C1 segment of cervical spinal cord (tissue), 14 donors: ENCODE results near the gene RAB40C.

Experiments used
- DNase-seq, 14 donors: peaks; one replicate each; lab custom pipeline; 2025; lab: John Stamatoyannopoulos, UW

RAB40C gene

DNA sequence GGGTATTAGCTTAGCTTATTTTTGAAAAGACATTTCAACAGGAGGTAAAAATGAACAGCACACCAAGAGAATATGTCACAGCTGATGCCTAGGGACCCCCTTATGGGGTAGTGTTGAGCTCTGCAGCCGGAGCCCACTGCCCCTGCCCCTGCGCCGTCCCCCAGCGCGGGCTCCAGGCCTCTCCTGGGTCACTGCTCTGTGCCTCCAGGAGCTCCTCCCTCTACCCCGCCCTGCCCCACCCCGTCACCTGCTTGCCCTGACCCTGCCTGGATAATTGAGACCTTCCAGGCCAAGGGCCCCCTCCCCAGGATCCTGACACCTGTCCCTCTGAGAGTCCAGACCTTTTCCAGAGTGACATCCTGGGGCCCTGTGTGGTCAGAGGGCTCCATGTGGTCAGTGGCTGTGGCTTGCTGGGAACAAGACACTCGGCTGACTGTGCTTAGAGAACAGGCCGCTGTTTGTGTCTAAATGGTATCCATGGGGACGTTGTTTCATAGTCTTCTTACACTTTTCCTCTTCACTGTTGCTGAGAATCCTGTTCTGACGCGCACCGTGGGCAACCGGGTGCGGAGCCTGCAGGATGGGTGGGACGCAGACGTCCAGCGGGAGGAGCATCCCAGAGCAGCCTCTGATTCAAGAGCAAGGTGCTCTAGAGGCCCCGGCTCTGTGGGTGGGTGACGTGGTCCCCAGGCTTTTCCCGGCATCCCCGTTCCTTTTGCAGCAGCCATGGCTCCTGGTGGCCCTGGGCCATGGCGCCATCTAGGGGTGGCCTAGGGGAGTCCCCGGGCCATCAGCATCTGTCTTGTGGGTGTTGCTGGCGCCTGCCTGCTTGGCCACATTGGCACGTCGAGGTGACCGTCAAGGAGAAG lies 20.9 kb downstream of the RAB40C start:
- peak in 10 of 14 donors; percentile 5 to 92 (median 47) for DNase-seq

DNA sequence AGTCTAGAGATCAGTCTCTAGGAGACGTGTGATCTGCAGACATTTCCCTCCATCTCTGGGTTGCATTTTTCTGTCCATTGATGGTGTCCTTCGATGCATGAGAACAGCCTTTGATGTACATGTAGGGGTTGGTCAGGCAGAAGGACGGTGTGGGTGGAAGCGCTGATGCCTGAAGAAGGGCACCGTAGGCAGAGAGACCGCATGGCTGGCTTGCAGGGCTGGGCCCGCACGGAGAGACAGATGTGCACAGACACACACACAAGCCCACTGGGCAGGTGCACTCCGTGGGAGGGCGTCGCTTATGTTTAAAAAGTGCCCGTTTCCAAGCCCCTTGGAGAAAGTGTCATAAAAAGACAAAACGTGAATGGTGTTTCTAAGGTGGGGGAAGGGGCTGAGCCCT lies 25.3 kb downstream of the RAB40C start:
- DNase-seq, result no peak

DNA sequence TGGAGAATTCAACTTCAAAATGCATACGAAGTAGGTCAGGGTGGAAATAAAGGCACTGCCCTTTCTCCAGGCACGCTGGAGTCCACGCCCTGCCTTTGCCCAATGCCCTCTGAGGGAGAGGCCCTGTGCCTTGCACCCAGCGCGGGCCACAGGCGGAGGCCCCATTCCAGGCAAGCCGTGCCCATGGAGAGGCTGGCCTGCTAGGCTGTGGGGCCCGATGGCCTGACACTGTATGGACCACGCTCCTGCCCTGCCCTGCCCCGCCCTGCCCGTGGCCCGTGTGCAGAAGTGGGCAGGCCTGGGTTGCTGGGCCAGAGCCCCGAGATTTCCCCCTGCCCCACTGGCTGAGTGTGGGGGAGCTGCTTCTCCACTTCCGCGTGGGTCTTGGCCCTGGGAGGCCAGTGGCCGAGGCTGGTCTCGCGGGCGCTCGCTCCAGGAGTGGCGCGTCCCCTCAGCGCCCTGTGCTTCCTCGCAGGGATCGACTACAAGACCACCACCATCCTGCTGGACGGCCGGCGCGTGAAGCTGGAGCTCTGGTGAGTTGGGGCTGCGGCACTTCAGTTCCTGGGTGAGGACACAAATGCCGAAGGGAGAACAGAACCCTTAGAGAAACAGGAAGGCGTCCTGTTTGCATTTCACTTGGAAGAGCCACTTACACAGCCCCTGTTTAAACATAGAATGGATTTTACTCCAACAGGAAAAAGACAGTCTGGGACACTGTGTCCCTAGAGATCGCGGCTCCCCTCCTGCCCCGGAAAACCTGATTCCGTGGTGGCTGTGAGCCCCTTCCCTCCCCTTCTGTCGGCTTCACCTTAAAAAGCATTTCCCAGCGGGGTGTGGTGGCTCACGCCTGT lies 27.1 kb downstream of the RAB40C start:
- no peak for DNase-seq

DNA sequence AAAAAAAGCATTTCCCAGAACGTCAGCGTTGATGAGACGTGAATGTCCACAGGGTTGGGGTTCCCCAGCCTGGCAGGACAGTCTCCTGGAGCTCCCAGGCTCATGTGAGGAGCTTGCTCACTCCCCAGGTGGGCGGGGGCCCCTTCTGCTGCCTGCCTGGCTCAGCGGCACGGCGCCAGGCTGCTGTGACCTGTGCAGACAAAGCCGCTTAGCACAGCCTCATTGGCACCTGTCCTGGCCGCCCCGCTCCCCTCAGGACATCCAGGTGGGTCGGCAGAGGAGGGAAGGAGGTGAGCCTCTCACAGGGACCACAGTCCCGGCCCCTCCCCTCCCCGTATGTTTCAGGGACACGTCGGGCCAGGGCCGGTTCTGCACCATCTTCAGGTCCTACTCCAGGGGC lies 28.0 kb downstream of the RAB40C start:
- no peak for DNase-seq

DNA sequence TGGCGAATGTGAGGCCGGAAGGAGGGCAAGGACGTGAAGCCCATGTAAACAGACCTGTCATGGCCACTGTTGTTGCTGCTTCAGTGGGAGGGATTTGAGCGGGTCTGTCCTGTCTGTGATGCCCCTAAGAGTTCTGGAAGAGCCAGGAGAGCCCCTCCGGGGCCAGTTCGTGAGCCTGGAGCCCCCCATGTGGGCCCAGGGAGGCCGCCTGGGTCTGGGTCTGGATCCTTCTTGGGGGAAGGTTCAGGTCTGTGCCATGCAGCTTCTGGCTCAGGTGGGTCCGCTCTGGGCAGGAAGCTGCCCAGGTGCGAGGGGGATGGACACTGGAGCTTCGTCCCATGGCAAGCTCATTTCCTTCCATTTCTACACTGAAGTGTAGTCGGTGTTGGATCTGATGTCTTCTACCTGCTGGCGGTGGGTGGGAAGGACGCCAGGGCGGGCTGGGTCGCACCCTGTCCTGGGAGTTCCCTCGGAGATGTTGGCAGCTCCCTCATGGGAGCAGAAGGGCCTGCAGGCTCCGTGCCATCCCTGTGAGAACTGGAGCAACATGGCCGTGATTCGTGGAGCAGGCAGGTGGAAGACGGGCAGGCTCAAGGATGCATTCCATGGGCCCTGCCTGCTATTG lies 29.7 kb downstream of the RAB40C start:
- peak in 1 of 14 donors; percentile 91 for DNase-seq

DNA sequence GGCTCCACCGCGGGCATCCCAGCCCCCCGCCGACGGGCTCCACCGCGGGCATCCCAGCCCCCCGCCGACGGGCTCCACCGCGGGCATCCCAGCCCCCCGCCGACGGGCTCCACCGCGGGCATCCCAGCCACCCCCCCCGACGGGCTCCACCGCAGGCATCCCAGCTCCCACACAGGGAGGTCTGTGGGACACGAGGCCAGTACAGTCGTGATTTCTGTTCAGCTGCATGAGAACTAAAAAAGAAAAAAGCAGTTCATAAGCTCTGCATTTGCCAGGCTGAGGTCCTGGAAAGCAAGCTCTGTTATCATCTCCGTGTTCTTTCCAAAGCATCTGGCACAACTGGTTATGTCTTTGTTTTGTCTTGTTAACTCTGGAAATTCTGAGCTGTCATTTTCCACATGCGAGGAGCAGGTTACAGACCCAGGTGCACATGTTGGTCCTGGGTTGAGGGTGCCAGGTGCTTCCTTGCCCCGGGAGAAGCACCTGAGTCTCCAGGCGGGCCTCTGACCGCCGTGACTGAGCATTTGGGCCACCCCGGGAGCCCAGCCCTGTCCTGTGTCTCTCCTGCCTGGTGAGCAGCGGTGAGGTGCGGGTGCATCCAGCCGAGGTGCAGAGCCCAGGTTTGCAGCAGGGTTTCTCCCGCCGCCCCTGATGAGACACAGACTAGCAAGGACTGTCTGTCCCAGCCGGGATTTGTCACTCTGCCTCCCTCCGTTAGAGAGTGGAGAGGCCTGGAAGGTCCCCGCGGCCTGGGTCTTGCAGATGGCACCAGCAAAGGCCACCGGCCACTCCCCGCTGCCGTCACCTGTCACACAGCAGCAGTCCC lies 31.0 kb downstream of the RAB40C start:
- DNase-seq, result peak in 1 of 14 donors; percentile 72

DNA sequence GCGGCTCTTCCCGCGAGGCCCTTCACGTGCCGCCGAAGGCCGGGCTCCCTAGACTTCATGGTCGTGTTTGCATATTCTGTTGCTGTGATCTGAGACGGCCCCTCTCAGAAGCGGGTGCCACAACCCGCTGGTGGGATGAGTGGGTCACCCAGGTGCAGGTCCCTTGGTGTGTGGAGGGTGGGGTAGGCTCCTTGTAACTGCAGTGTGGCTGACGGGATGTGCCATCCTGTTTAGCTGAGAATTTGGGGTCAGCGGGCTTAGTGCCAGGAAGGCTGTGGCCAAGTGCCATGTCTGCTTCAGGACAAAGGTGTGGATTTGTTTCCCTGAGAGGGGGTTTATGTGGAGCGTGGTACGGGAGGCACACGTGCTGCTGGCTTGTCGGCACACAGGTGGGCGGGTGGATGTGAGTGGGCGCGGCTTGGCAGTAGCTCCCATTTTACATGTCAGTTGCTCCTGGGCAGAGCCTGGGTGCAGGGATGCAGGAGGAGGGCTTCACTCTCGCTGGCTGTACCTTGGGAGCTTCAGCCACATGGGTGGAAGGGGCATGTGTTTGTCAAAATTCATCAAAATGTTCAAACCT lies 31.8 kb downstream of the RAB40C start:
- DNase-seq, result peak in 1 of 14 donors; percentile 78

DNA sequence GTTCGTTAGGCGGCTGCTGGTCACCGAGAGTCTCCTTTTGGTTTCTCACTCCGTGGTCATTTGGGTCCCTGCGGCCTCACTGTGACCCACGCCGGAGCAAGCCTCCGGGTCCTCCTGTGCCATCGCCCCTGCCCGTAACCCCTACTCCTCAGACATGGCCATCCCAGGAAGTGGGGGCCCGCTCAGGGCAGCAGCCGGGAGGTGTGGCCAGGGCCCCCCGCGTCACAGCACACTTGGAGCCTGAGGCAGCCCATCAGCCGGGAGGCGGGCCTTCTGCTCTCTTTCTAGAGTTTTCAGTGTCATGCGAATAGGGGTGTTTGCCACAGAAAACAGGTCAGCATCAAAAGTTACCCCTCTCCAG lies 33.0 kb downstream of the RAB40C start:
- no peak for DNase-seq

DNA sequence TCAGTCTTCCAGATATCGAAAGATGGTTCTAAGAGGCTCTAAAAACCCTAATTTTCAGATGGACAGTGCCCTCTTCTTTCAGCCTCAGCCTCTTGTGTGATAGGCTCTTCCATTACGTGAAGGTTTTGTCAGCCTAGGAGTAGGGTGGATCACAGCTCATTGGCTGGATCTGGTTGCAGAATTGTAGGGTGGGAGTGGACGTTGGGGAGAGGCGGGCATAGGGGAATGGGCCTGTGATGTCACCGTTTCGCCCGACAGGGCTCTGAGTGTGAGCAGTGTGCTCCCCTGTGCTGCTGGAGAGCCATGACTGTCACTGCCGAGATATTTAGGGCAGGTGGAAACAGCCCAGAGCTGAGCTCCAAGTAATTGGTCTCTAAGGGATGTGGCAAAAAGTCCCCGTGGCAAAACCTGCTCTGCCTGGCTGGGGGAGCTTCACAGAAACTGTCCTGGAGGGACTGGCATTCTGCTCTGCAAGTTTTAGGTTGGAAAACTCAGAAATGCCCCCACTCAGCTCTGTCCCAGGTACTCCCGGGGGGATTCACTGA lies 34.7 kb downstream of the RAB40C start:
- no peak for DNase-seq

DNA sequence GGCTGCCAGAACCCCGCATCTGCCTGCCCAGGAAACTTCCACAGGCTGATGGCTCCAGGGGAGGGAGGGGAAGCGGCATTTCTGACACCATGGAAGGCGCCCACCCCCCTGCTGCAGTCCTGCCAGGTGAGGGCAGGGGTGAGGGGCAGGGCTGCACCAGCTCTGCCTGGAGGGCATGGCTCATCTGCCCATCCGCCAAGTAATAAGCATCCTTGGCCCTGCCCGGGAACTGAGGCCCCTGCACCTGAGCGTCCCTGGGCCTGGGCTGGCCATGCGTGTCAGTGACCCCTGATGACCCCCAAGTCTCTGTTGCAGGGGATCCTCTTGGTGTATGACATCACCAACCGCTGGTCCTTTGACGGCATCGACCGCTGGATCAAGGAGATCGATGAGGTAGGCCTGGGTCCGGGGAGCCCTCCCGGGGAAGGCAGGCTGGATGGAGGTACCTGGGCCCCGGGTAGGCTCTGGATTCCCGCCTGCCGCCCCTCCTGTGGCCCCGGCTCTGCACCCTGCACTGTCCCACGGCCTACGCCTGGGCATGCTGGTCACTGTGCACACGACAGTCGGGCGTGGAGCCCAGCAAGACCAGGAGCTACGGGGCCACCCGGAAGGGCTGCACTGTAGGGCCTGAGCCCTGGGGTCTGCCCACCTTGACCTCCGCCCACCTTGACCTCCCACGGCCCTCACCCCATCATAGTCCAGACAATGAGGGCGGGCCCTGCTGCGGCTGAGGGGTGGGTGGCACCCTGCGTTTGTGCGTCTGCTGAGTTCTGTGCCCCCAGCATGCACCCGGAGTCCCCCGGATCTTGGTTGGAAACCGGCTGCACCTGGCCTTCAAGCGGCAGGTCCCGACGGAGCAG lies 35.5 kb downstream of the RAB40C start:
- DNase-seq, result no peak

DNA sequence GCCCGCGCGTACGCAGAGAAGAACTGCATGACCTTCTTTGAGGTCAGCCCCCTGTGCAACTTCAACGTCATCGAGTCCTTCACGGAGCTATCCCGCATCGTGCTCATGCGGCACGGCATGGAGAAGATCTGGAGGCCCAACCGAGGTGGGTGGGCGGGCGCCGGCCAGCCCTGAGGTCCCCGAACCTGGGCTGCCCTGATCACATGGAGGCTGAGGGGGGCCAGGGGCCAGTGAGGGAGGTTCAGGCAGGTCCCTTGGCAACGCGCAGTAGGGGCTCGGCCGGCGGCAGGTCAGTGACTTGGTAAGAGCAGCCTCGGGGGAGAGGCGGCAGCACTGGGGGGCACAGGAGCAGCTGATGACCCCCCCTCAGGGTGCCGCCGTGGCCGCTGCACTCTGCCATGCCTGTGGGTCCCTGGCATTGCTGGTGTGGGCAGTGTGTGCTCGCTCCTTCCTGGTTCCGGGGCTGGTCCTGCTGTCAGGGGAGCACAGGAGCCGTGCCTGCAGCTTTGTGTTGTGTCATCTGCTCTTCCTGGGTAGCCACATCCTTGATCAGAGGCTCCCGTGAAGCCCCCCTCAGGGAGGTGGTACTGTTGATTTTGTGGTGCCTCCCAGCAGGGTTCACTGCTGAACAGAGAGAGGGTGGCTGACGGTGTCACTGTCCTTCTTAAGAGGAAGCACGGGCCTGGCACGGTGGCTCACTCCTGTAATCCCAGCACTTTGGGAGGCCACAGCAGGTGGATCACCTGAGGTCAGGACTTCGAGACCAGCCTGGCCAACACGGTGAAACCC lies 36.3 kb downstream of the RAB40C start:
- DNase-seq, result no peak

DNA sequence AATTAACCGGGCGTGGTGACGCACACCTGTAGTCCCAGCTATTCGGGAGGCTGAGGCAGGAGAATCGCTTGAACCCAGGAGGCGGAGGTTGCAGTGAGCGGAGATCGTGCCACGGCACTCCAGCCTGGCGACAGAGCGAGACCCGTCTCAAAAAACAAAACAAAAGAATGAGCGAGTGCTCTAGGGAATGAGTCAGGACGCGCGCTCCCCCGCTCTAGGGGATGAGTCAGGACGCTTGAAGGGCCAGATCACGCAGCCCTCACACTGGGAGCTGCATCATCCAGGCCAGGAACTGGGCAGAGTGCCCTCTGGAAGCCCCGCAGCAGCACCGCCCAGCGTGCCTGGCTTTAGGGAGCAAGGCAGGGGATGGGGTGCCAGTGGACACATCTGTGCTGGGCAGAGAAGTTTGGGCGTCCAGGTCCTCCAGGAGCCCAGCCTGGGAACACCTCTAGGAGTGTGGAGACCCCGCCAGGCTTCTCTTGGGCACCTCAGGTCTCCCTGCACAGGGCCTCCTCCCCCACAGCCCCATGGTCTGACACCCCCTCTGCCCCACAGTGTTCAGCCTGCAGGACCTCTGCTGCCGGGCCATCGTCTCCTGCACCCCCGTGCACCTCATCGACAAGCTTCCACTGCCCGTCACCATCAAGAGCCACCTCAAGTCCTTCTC lies 37.1 kb downstream of the RAB40C start:
- peak in 2 of 14 donors; percentile 2 to 59 for DNase-seq

DNA sequence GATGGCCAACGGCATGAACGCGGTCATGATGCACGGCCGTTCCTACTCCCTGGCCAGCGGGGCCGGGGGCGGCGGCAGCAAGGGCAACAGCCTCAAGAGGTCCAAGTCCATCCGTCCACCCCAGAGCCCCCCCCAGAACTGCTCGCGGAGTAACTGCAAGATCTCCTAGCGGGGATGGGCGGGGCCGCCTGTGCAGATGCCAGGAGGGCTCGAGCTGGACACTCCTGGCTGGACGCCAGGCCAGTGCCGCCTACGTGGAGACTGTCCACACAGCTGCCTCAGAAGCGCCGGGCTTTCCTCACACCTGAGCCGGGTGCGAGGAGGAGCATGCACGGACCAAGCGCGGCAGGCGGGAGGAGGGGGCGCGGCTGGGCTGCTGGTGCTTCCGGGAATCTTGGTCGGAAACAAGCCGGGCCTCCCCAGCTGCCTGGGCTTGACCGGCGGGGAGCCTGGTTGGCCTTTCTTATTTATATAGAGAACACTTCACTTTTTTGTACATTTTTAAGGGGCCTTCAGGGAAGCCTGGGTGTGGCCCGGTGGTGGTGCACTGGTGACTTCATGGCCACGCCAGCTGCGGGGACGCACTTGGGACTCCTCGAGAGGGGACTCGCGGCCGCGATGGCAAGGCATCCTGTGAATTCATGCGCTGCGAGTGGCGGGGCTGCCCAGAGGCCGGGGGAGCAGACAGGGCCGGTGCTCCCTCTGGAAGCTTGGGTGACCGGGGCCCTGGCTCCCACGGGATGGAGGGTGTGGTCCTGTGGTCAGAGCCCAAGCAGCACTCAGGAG lies 37.8 kb downstream of the RAB40C start:
- no peak for DNase-seq

DNA sequence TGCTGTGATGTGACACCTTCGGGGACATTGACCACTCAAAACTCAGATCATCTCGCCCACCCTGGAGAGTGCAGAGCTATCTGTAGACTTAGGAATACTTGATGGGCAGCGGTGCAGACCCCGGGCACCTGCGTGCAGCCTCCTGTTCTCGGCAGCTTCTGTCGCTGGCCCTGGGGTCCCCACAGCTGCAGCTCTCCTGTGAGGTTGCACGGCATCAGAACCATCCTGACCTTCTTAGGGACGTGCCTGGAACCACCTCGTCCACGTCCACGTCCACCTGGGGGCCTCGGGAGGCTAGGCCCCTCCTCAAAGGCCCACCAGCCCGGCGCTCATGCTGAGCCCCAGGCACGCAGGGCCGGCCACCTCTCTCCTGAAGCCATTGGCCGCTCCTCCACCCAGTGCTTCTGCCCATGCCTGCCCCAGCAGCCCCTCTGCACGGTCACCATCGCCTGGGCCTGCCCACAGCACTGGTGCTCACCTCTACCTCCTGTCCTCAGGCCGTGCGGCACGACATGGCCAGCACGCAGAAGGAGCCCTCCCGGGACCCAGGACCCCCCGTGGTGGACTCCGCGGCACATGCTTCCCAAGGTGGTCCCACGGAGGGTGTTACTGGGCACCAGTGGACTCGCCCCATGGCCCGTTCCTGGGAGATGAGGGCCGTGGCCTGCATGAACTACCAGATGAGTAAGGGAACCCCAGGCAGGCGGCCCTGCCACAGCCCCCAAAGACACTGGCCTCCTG lies 38.6 kb downstream of the RAB40C start:
- no peak for DNase-seq

DNA sequence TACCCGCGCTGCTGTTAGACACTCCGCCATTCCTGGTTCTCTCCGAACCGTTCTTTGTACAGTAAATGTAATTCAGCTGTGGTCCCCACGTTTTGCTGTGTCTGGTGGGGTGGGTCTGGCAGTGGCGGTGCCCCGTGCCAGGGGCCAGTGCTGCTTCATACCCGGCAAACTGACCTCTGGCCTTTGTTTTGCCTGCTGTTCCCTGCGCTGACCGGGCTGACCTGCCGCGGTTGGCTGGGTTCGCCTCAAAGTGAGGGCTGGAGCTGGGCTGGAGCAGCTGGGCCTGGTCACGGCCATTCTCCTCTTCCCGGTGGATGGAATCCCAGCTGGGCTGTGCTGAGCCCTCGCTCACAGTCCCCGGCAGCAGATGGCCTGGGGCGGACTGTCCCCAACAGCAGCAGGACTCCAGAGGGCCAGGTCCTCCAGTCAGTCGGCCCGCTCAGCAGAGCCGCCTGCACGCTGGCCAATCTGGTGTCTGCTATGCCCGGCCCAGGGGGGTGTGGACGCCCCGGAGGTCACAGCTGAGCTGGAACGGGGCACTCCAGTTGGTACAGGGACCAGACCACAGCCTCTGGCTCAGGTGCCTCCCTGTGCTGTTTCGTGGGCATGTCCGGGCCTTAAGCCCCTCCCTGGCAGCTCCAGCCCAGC lies 39.4 kb downstream of the RAB40C start:
- peak in 1 of 14 donors; percentile 66 for DNase-seq

DNA sequence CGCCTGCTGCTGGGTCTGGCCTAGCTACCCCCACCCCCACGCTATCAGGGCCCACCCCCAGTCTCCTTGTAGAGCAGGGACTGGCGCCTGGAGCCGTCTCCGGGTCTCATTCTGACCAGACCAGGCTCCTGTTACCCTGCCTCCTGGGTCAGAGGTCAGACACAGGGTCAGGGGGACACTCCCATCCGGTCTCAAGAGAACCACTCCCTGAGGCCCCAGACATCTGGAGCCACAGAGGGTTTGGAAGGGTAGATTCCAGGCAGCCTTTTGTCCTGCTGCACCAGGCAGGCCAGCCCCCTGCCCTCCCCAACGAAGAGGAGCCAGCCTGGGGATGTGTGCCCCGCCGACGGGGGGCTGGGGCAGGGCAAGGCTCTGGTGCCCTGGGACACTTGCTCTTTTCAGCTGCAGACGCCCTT lies 40.0 kb downstream of the RAB40C start:
- no peak for DNase-seq
